CD4-positive, alpha-beta T cell treated with Interleukin-21 for 1 hour (primary cell): ENCODE measurements around the gene NHSL2.
"Not testable (repeated sequence)": the region's sequence is repeated elsewhere in the genome, so short reads cannot be mapped to it uniquely, and the experiment has no call there.

Experiments
- DNase-seq: peaks from one replicate; pipeline ENCODE4 v3.0.0-alpha.2; 2020

The NHSL2 gene

GRCh38 chrX:71927040-71927439 lies 16.4 kb downstream of the NHSL2 start:
- DNase-seq = no peak

- DNase-seq = no peak
These were observed 18.2 kb downstream of the NHSL2 start for GRCh38 chrX:71928856-71929255.

GRCh38 chrX:71930298-71930697 lies 19.7 kb downstream of the NHSL2 start:
- DNase-seq = no peak

GRCh38 chrX:71935476-71935875 lies 24.8 kb downstream of the NHSL2 start:
- no peak for DNase-seq

- DNase-seq = no peak
These were observed 26.0 kb downstream of the NHSL2 start for GRCh38 chrX:71936632-71937031.

GRCh38 chrX:71938371-71938770 lies 27.7 kb downstream of the NHSL2 start:
- no peak for DNase-seq

- DNase-seq = no peak
These were observed 30.5 kb downstream of the NHSL2 start for GRCh38 chrX:71941145-71941544.

- no peak for DNase-seq
These were observed 31.1 kb downstream of the NHSL2 start for GRCh38 chrX:71941776-71942175.

GRCh38 chrX:71944369-71944768 lies 33.7 kb downstream of the NHSL2 start:
- no peak for DNase-seq

- no peak for DNase-seq
These were observed 34.7 kb downstream of the NHSL2 start for GRCh38 chrX:71945237-71945805.

GRCh38 chrX:71949363-71949762 lies 38.7 kb downstream of the NHSL2 start:
- DNase-seq = no peak

- DNase-seq = no peak
These were observed 39.3 kb downstream of the NHSL2 start for GRCh38 chrX:71949844-71950445.

GRCh38 chrX:71953391-71953790 lies 42.7 kb downstream of the NHSL2 start:
- no peak for DNase-seq

- DNase-seq = no peak
These were observed 43.3 kb downstream of the NHSL2 start for GRCh38 chrX:71953946-71954345.

- DNase-seq = no peak
These were observed 43.8 kb downstream of the NHSL2 start for GRCh38 chrX:71954458-71954857.

- DNase-seq = no peak
These were observed 45.0 kb downstream of the NHSL2 start for GRCh38 chrX:71955530-71956120.

GRCh38 chrX:71958281-71958675 lies 47.6 kb downstream of the NHSL2 start:
- no peak for DNase-seq

GRCh38 chrX:71964184-71964583 lies 53.5 kb downstream of the NHSL2 start:
- DNase-seq = not testable (repeated sequence)

- DNase-seq = no peak
These were observed 64.3 kb downstream of the NHSL2 start for GRCh38 chrX:71974916-71975315.

GRCh38 chrX:71976753-71977152 lies 66.1 kb downstream of the NHSL2 start:
- DNase-seq = no peak

- DNase-seq = no peak
These were observed 67.5 kb downstream of the NHSL2 start for GRCh38 chrX:71978164-71978563.

- DNase-seq = no peak
These were observed 79.3 kb downstream of the NHSL2 start for GRCh38 chrX:71989768-71990426.

GRCh38 chrX:71990518-71990917 lies 79.9 kb downstream of the NHSL2 start:
- DNase-seq = no peak

GRCh38 chrX:71991164-71991563 lies 80.5 kb downstream of the NHSL2 start:
- DNase-seq = no peak
